ENCODE measurements around the gene EIF2B5.
"Not testable (repeated sequence)": the region's sequence is repeated elsewhere in the genome, so short reads cannot be mapped to it uniquely, and the experiment has no call there.

Gene EIF2B5

DNA sequence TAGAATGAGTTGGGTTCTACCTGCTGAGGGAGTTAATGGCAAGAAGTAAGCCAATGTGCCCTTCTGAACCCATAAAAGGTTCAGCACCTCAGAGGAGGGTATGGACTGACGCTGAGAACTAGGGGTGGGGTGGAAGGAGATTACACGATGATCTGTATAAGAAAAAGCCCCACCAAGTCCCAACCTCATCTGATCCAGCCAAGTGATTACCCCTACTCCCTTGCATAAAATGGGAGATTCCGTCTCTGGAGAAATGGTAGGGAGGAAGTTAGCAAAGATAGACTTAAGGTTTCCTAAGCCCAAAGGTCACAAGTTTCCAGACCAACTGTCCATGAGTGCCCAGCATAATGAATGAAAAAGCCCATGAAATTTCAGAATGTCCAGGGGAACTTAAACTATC lies 12.9 kb downstream of the EIF2B5 start:
- DNase-seq = no peak

DNA sequence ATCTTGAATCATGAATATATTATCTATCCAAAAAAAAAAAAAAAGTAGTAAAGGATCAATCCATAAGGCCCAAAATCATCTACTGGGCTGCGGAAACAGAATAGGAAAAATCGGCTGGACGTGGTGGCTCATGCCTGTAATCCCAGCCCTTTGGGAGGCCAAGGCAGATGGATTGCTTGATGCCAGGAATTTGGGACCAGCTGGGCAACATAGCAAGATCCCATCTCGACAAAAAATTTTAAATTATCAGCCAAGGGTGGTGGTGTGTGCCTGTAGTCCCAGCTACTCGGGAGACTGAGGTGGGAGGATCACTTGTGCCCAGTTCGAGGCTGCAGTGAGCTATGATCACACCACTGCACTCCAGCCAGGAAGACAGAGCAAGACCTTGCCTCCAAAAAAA lies 14.0 kb downstream of the EIF2B5 start:
- DNase-seq = no peak

DNA sequence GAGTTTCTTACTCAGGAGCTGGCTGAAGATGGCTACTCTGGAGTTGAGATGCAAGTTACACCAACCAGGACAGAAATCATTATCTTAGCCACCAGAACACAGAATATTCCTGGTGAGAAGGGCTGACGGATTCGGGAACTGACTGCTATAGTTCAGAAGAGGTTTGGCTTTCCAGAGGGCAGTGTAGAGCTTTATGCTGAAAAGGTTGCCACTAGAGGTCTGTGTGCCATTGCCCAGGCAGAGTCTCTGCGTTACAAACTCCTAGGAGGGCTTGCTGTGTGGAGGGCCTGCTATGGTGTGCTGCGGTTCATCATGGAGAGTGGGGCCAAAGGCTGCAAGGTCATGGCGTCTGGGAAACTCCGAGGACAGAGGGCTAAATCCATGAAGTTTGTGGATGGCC lies 14.6 kb downstream of the EIF2B5 start:
- DNase-seq = not testable (repeated sequence)

DNA sequence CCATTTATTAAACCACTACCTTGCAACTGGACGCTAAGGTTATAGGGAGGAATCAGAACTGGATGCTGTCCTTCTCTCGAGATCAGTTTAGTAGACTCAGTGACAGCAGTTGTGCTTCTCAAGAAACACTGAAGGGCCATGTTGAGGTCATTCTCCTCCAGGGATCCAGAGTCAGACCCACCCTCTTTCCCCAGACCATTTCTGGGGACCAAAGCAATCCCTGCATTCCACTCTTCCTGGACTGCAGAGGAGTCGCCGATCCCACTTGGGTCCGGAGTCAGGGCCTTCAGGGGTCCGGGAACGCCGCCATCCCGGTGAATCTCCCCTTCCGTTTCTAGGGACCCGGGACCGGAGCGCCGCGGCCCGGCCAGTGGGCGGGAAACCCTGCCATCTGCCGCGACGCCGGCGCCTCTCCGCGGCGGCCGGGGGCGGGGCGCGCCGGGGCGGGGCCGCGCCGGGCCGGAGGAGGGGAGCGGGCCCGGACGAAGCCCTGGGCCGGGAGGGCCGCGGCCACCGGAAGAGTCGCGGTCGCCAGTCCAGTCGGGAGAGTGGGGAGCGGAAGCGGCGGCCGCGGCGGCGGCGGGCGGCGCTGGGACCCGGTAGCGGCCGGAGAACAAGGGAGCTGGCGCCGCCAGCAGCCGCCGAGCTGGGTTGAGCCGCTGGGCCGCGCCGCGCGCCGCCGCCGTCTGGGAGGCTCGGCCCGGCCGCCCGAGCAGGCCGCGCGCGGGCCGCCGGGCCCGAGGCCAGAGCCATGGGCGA lies 19.9 kb downstream of the EIF2B5 start, which contains the start of gene DVL3:
Gene DVL3 (plus strand): TSS at position 493 of the 759 bp plus-strand sequence. CDS start 259 bp downstream, at position 752.
- DNase-seq = peak; percentile 21

DNA sequence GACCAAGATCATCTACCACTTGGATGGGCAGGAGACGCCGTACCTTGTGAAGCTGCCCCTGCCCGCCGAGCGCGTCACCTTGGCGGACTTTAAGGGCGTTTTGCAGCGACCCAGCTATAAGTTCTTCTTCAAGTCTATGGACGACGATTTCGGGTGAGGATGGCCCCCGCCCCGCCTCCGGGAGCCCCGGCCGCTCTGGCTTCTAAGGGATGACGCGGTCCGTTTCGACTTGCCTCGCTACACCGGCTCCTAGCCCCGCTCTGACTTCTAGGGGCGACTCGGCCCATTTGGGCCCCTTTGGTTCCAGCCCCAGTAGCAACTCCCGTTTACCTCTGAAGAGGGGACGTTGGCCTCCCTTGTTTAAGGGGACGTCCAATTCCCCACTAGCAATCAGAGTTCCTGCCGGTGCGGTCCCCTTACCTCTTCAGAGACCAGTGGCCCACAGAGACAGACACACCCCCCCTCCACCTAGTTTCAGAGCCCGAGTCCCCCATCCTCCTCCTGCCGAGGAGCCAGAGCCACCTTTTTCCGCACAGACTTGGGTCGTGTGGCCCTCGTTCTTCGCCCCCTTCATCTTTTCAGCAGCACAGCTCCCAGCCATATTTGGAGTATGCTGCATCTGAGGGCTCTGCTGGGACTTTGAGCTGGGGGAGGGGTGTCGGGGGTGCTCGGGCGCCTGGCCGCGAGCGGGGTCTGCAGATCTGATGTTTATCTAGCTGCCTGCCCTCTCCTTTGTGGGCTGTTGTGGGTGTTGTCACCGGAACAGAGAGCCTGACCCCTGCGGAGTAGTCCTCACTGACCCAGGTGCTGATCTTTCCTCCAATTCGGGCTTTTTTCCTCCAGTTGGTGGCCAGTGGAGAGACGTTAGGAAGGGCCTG lies 20.7 kb downstream of the EIF2B5 start:
- peak; percentile 27 for DNase-seq

DNA sequence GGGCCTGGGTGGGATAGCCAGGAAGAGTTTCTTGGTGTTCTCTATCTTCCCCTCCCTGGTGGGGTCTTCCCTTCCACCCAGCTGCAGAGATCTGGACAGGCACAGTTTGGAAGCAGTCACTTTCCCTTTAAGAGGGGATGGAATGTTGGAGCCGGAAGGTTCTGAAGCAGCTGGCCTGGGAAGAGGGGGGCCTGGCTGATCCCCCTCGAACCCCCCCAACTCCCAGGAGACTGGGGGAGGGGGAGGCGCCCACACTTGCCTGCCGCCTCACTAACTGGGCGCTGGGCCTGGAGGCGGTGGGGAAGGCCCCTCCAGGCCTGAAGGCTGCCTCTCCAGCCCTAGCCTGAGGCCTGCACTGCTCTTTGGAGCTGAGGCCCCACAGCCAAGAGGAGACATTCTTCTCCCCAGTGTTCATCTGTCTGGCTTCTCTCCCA lies 21.4 kb downstream of the EIF2B5 start:
- DNase-seq = no peak

DNA sequence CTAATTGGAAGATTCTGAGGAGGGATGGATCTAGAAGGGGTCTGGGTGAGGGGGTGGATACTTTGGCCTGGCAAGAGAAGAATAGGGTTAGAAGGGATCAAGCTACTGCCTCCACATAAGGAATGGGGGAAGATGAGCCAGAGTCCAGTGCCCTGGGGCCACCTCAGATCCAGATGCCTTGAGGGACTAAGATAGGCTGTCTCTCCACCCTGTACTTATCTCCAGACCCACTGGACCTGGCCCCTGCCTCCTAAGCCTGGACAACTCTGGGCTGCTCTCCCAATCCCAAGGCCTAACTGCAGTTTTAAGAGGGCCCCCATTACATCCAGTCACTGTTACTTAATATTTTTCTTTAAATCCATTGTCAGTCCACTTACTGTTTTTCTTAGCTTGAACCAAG lies 22.0 kb downstream of the EIF2B5 start:
- DNase-seq = no peak

DNA sequence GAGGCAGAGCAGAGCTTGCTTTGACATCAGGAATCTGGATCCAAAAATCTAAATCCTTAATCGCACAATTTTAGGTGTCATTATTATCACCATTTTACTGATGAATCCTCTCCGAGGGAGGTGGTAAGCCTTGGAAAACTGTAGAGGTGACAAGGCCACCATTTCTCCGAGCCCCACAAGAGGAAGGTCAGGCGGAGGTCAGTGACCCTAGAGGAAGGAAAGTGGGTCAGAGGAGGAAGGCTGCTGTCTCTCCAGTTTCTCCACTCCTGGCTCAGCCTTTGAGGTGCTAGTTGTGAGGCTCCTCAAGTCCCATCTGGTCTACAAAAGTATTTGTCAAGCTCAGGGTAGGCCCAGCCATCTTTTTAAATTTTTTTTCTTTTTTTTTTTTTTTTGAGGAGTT lies 23.2 kb downstream of the EIF2B5 start:
- DNase-seq = no peak

DNA sequence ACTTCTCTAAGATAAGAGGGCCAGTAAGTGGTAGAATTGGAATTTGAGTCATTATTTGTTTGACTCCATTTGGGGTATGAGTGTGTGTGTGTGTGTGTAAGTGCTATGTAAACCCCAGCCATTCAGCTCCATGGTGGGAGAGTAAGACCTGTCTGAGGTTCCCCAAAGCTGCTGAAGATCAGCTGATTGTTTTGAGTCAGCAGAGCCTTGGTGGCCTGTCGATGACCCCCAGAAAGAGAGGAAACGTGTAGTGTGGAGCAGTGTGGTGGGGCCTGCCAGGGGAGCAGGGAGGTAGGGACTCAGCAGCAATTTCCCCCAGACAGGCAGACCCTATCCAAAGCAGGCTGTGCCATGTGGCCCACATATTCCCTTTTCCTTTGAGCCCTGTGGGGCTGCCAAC lies 25.3 kb downstream of the EIF2B5 start:
- no peak for DNase-seq

DNA sequence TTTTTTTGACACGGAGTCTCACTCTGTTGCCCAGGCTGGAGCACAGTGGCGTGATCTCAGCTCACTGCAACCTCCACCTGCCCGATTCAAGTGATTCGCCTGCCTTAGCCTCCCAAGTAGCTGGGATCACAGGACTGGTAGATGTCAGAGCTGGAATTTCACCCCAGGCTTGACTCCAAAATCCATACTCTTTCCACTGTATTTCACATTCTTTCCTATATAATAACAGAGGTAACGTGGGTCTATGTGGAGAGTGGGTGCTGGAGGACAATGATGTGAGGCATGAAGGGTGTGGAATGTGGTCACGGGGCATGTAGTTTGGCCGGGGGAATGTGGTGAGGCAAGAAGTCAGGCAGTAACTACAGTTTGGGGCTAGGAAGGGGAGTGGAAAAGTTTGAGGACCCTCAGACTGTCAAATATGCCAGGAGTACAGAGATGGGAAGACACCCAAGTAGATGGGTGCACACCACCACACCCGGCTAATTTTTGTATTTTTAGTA lies 27.5 kb downstream of the EIF2B5 start:
- not testable (repeated sequence) for DNase-seq

DNA sequence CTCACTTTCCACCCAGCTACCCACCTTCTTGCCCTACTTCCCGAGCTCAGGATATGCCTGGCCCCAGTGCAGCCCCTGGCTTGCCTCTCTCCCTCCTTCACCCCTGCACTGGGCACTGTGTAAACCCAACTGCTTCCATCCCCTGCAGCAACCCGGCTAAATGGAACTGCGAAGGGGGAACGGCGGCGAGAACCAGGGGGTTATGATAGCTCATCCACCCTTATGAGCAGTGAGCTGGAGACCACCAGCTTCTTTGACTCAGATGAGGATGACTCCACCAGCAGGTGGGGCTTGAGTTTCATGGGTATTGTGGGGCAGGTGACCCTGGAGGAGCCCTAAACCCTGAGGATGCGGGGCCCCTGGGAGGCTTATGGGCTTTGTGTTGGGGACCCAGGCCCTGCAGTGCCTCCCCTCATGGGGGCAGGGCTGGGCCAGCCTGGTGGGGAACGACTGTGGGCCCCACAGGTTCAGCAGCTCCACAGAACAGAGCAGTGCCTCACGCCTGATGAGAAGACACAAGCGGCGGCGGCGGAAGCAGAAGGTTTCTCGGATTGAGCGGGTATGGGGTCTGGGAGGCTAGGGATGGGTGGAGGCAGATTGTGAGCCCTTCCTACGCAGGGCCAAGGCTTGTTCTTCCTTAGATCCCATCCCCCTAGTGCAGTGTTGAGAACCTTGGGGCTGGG lies 29.6 kb downstream of the EIF2B5 start:
- DNase-seq = no peak

DNA sequence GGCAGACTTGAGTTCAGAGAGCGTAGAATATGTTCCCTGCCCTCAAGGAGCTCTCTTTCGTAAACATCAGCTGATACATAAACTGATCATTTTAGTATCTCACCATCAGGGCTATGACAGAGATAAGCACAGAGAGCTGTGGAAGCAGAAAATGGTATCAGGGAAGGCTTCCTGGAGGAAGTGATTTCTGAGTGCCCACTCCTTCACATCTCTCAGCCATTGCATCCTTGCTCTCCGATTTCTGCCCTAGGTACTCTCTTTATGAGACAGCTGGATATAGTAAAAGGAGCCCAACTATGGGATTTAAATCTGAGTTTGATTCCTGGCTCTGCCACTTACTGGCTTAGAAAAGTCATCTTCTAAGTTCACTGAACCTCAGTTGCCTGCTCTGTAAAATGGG lies 30.4 kb downstream of the EIF2B5 start:
- no peak for DNase-seq

DNA sequence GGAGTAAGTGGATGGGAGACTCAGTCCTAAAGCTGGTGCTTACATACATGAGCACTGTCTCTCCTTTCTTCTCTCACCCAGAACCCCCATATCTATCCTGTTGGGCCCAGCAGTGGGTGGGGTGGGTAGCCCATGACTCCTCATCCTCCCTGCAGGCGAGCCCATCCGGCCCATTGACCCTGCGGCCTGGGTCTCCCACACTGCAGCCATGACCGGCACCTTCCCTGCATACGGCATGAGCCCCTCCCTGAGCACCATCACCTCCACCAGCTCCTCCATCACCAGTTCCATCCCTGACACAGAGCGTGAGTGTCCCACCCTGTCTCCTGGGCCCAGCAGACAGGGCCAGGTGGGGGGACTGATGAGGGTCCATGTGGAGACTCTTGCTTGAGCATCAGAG lies 31.5 kb downstream of the EIF2B5 start:
- no peak for DNase-seq

DNA sequence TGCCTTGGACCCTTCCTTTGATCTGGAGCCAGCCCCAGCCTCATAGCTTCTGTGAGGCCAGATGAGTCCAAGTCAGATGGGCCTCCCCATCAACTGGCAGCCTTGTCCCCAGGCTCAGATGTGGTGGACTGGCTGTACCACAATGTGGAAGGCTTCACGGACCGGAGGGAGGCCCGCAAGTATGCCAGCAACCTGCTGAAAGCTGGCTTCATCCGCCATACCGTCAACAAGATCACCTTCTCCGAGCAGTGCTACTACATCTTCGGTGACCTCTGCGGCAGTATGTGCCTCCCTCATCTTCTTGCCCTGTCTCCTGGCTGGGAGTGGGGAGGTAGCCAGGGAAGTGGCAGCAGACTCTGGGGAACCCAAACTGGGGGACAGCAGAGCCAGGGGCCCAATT lies 32.6 kb downstream of the EIF2B5 start:
- no peak for DNase-seq

DNA sequence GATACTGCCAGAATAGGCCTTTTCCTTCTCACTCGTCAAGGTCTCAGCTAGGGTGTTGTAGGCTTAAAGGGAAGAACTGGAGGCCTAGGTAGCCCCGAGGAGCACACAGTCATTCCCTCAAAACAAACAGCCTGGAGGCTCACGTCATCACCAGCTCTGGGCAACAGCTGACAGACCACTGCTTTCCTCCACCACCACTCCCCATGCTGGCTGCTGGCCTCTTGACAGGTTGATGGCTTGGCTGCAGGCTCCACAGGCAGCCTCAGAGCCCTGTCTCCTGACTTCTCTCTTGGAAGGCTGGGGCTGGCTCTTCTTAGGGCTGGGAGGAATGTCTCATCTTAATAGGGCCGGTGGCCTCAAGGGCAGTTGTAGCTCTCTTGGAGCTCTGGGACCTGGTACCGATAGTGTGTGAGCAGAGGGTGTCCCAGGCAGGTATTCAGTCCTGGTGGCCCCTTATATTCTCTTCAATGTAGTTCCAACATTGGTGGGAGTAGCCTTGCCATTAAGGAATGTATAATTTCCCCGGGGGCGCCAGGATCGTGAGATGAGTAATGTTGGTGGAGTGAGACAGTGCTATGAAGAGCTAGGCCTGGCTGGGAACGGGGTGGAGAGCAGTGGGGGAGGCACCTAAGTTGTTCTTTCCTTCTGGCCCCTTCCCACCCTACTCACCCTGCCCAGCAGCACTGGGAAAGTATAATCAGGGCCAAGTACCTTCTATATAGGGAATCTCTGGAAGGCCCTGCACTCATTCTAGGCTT lies 33.4 kb downstream of the EIF2B5 start:
- no peak for DNase-seq

DNA sequence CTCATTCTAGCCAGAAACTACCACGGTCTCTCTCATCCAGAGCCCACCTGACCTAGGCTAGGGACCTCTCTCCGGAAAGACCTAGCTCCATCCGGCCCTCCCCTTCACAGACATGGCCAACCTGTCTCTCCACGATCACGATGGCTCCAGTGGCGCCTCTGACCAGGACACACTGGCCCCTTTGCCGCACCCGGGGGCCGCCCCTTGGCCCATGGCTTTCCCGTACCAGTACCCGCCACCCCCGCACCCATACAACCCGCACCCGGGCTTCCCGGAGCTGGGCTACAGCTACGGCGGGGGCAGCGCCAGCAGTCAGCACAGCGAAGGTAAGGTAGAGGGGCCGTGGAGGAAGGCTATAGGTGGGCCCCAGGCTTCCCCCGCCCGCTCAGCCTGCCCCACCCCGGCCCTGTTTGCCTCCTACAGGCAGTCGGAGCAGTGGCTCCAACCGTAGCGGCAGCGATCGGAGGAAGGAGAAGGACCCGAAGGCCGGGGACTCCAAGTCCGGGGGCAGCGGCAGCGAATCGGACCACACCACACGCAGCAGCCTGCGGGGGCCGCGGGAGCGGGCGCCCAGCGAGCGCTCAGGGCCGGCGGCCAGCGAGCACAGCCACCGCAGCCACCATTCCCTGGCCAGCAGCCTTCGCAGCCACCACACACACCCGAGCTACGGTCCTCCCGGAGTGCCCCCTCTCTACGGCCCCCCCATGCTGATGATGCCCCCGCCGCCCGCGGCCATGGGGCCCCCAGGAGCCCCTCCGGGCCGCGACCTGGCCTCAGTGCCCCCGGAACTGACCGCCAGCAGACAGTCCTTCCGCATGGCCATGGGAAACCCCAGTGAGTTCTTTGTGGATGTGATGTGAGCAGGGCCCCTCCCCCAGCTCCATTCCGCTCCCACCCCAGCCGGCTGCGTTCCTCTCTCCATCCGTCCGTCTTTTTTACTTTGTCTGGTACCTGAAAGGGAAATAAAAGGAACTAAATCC lies 35.0 kb downstream of the EIF2B5 start:
- no peak for DNase-seq

DNA sequence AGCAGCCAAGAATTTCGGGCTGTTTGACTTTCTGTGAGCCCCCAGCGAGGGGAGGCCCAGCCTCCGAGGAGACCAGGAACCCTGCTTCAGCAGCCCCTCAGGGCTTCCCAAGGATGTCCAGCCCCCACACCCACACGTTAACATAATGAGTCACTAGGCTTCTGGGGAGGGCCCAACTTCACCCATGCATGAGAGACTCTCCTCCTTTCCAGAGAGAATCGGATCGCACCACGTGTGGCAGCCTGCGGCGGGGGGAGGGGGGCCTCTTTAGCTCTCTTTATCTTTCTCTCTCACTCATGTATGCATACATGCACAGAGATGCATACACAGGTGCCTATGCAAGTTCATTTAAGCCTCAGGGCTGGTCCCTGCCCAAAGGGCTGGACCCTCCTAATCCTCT lies 36.4 kb downstream of the EIF2B5 start:
- no peak for DNase-seq

DNA sequence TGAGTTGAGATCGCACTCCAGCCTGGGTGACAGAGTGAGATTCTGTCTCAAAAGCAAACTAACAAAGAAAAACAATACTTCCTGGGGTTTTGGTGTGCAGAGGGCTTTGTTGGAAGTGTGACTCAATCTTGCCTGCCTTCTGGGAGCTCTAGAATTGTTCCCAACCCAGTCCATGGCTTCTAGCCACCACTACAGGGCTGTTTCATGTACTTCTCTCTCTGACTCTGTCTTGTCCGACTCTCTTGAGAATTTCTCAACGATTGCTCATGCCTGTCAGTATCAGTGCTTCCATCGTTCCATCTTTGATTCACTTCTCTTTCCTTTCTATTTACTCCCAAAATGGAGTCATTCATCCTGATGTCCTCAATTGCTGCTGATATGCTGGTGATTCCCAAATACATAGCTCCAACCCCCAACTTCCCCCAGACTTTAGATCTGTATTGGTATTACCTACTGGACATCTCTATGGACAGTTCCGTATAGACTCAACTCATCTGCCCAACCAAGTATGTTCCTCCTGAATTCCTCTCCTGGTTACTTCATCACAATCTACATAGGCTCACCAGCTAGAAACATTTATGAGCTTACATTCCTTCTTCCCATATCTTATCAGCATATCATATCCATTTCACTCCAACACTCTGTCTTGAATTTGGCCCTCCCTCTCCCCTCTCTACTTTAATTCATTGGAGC lies 37.7 kb downstream of the EIF2B5 start:
- no peak for DNase-seq

DNA sequence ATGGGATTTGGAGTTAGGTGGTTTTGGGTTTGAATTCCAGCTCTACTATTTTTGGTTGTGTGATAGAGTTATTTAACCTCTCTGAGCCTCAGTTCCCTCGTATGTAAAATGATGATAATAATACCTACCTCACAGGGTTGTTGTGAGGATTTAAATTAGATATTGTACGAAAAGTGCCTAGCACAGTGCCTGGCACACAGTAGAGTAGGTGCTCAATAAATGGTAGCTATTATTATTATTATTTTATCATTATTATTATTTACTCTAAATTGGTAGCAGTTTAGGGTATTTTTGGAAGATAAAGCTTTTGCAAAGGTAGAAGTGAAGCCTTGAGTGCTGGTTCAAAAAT lies 38.2 kb downstream of the EIF2B5 start:
- DNase-seq = no peak

DNA sequence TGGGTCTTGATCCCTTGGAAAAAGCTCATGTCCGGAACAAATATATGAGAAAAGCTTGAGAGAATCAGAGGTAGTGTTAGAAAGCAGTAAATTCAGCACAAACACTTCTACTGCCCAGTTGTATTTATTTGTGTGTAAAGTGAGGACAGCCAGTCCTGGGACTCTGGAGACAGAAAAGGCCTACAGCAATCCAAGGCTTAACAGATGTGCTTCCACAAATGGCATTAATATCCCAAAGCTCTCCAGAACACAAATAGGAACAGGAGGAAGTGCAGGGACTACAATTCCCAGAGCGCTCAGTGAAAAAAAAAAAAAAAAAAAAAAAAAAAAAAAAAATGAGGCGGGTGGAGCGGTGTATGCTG lies 39.1 kb downstream of the EIF2B5 start:
- no peak for DNase-seq

All from NCI-H1694 (cell line).